ENCODE measurements around the gene HPCAL4.

DNA sequence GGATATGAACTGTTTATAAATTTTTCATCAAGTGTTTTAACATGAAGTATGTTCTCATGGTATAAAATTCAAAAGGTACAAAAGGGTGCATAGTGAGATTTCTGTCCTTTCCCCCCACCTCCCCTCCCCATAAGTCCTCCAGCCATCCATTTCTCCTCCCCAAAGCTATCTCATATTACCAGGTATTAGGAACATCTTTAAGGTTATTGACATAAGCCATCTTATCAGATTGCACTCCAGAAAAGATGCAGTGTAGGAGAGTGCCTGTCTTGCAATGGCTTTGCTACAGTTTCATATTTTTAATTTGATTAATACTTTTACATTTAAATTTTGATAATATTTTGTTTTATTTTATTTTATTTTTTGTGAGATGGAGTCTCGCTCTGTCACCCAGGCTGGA lies 13.5 kb upstream of the HPCAL4 start:
- TF ChIP-seq CTCF (IDR thresholded peaks at IDR 0.05) (no peak), POLR2A (IDR thresholded peaks at IDR 0.05) (no peak), POLR2AphosphoS5 (IDR thresholded peaks at IDR 0.05; ENCODE audit: insufficient read depth in 1 of 2, low read depth in 1 of 2) (no peak)

Data from vagina (tissue), 2 donors.